Bladder microvascular endothelial cell (primary cell): ENCODE results near the gene CEP152. TPM values are rescaled to one million over a fixed set of nuclear protein-coding genes. Genes with fewer than 3 reads are reported as not detected.

Experiments
- total RNA-seq: library from RNA; depleted of rRNA; stranded (reverse); fragments of >200 nt; gene quantifications from 2 replicates; pipeline ENCODE4 v1.2.3, GENCODE V29; 2014

Gene CEP152
- 7.4 and 8.9 TPM in 2 replicates for total RNA-seq

GRCh38 chr15:48810414-48811324 lies at the start of gene CEP152:
CEP152 (minus strand) TSS chr15:48811069; CDS start chr15:48805649, 5,420 bp downstream.

Other genes starting within 250 kb of the CEP152 start
- 88.4 and 123 TPM in 2 replicates for gene FBN1, start 165.4 kb downstream of the CEP152 start, total RNA-seq
- 170 and 186 TPM in 2 replicates for gene EID1, start 67.1 kb upstream of the CEP152 start, total RNA-seq
- 0.16 and 0.57 TPM in 2 replicates for gene SHC4, start 152.8 kb upstream of the CEP152 start, total RNA-seq
- gene SECISBP2L, start 235.4 kb upstream of the CEP152 start, total RNA-seq, result 25.1 and 38.8 TPM in 2 replicates